C4-2B (cell line): Measurements from ENCODE around the gene COL4A1.

ENCODE experiments used
- ZFX ChIP-seq: fragments of 450-650 bp; IDR thresholded peaks from 2 replicates; pipeline ENCODE4 v1.6.1; 2017
- TF ChIP-seq, protein P1 (sequence below): fragments of 450-650 bp; conservative IDR thresholded peaks from 2 replicates; pipeline ENCODE4 v1.5.1; 2017; ENCODE audit warnings: mild to moderate bottlenecking

- TF ChIP-seq, protein P1, sequence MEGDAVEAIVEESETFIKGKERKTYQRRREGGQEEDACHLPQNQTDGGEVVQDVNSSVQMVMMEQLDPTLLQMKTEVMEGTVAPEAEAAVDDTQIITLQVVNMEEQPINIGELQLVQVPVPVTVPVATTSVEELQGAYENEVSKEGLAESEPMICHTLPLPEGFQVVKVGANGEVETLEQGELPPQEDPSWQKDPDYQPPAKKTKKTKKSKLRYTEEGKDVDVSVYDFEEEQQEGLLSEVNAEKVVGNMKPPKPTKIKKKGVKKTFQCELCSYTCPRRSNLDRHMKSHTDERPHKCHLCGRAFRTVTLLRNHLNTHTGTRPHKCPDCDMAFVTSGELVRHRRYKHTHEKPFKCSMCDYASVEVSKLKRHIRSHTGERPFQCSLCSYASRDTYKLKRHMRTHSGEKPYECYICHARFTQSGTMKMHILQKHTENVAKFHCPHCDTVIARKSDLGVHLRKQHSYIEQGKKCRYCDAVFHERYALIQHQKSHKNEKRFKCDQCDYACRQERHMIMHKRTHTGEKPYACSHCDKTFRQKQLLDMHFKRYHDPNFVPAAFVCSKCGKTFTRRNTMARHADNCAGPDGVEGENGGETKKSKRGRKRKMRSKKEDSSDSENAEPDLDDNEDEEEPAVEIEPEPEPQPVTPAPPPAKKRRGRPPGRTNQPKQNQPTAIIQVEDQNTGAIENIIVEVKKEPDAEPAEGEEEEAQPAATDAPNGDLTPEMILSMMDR = no peak
- TF ChIP-seq ZFX = no peak
Observed at GRCh38 chr13:110348309-110349105, 41.5 kb upstream of the COL4A1 start.
